ENCODE data around the gene OR56A5. TPM values are rescaled to one million over a fixed set of nuclear protein-coding genes. Genes with fewer than 3 reads are reported as not detected.

Gene OR56A5
- total RNA-seq, 4 donors from 2014 or later = not detected

DNA sequence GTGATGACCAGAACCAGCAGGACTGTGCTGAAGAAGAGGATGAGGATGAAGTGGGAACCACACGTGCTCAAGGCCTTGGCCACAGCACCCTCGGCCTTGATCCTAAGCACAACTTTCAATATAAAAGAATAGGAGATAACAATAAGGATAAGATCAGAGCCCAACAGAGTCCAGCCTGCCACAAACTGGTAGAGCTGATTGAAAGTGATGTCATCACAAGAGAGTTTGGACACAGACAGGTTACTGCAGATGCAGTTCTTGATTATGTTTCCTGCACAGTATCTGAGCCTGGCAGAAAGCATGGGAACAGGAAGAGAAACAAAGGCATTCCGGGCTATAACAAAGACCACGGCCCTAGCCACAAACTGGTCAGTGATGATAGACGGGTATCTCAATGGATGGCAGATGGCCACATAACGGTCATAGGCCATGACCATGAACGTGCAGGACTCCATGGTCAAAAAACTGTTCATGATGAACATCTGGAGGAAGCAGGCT lies 34.0 kb upstream of the OR56A5 start:
- Histone ChIP-seq H3K4me1 (no peaks in the 10 kb centered on the region), H3K4me3 (no peak overlapping the region), H3K9me3 (no peaks in the 10 kb centered on the region), H3K27me3 (no peaks in the 10 kb centered on the region), H3K27ac (no peak overlapping the region), H3K36me3 (no peaks in the 10 kb centered on the region)
- TF ChIP-seq, protein P1, sequence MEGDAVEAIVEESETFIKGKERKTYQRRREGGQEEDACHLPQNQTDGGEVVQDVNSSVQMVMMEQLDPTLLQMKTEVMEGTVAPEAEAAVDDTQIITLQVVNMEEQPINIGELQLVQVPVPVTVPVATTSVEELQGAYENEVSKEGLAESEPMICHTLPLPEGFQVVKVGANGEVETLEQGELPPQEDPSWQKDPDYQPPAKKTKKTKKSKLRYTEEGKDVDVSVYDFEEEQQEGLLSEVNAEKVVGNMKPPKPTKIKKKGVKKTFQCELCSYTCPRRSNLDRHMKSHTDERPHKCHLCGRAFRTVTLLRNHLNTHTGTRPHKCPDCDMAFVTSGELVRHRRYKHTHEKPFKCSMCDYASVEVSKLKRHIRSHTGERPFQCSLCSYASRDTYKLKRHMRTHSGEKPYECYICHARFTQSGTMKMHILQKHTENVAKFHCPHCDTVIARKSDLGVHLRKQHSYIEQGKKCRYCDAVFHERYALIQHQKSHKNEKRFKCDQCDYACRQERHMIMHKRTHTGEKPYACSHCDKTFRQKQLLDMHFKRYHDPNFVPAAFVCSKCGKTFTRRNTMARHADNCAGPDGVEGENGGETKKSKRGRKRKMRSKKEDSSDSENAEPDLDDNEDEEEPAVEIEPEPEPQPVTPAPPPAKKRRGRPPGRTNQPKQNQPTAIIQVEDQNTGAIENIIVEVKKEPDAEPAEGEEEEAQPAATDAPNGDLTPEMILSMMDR (IDR thresholded peaks at IDR 0.05) = no peak
- TF ChIP-seq POLR2AphosphoS5 (IDR thresholded peaks at IDR 0.05) (no peak), POLR2A (IDR thresholded peaks at IDR 0.05) (no peak), EP300 (IDR thresholded peaks at IDR 0.05) (no peak)
- WGBS, 2 donors (ENCODE audit: low coverage in 1 of 2) = 79% methylated on average over 7 of the region's 7 CpGs; no CpG with 5 or more reads in 1 of the 2 donors
- ATAC-seq = no peak

DNA sequence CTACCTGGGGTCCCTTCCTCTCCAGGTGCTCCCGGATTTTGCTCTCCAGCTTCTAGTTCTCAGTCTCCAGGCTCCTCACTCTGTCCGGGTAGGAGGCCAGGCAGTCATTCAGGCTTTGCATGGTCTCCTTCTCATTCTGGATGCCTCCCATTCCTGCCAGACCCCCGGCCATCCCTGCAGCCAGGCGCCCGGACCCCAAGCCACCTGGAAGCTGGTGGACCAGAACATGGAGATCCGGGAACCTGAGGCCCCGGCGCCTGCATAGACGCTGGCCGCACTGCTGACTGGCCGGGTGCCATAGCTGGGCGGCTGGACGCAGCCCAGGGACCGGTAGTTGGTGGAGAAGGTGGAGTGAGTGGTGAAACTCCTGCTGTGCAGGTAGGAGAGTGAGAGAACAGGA lies 26.5 kb upstream of the OR56A5 start:
- TF ChIP-seq, protein P1 (IDR thresholded peaks at IDR 0.05) = no peak
- TF ChIP-seq EP300 (IDR thresholded peaks at IDR 0.05) (no peak), POLR2A (IDR thresholded peaks at IDR 0.05) (no peak), POLR2AphosphoS5 (IDR thresholded peaks at IDR 0.05) (no peak)
- Histone ChIP-seq H3K9me3 (no peaks in the 10 kb centered on the region), H3K27ac (no peak overlapping the region), H3K4me1 (no peaks in the 10 kb centered on the region), H3K4me3 (no peak overlapping the region), H3K27me3 (peaks cover 7% of the 10 kb centered on the region), H3K36me3 (no peaks in the 10 kb centered on the region)
- 100% methylated on average over 1 of the region's 14 CpGs; no CpG with 5 or more reads in 1 of the 2 donors for WGBS, 2 donors (ENCODE audit: low coverage in 1 of 2)
- ATAC-seq = no peak

DNA sequence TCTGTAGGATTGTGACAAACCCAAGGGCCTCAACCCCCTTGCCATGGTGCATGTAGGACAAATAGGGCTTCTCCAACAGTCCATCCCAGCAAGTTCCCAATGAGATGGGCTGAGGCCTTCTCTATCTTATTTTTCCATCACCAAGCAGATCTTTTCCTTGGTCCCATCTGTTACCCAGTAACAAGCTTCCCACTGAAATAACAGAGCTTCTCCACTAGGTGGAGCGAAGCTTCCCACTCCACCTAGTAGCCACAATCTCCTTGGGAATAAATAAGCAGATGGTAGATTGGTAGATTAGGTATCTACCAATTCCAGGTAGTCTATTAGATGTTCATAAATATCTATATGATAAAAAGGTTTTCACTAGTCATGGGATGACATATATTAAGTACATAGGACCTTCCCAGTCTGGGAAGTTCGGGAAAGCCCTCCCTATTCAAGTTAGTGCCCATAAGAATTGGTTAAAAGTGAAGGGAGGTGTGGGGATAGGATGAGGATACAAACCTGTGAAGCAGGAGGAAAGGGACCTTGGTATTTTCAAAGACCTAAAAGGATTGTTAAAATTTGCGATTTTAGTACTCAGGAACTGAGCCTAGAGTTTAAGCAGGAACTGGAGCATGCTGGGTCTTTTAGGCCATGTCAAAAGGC lies 24.4 kb upstream of the OR56A5 start:
- TF ChIP-seq, protein P1 (IDR thresholded peaks at IDR 0.05) = peak in 1 of 4 experiments; percentile 22
- no peak for TF ChIP-seq POLR2A (IDR thresholded peaks at IDR 0.05)
- TF ChIP-seq EP300 (IDR thresholded peaks at IDR 0.05) = no peak
- H3K36me3 ChIP-seq = no peaks in the 10 kb centered on the region
- ATAC-seq = no peak
- H3K9me3 ChIP-seq = no peaks in the 10 kb centered on the region
- 43 to 62% methylated on average over 2 to 3 of the region's 3 CpGs for WGBS, 2 donors (ENCODE audit: low coverage in 1 of 2)
- no peak overlapping the region for H3K27ac ChIP-seq
- no peak overlapping the region for H3K4me3 ChIP-seq
- no peaks in the 10 kb centered on the region for H3K4me1 ChIP-seq
- peaks cover 8% of the 10 kb centered on the region for H3K27me3 ChIP-seq

DNA sequence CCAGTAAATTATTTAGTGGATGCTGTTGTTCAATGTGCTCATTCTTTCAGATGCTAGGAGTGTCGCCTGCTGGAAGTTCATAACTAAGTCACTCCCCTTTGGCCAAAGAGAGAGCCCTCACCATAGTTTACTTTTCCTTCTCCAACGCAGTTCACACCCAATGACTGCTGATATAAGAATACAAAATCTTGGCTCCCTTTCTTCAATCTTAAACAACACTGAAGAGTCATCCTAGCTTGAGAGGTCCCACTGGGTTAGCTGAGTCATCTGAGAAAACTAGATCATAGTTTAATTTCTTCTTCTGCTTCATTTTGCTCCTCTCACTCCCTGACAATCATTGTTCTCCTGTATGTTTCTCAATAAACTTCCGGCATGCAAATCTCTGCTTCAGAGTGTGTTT lies 23.9 kb upstream of the OR56A5 start:
- Histone ChIP-seq H3K4me1 (no peaks in the 10 kb centered on the region), H3K36me3 (no peaks in the 10 kb centered on the region), H3K4me3 (no peak overlapping the region), H3K27me3 (peaks cover 8% of the 10 kb centered on the region), H3K9me3 (no peaks in the 10 kb centered on the region), H3K27ac (no peak overlapping the region)
- 33 to 65% methylated on average over 1 to 3 of the region's 3 CpGs for WGBS, 2 donors (ENCODE audit: low coverage in 1 of 2)
- TF ChIP-seq, protein P1 (IDR thresholded peaks at IDR 0.05) = no peak
- TF ChIP-seq EP300 (IDR thresholded peaks at IDR 0.05) = no peak
- no peak for TF ChIP-seq POLR2A (IDR thresholded peaks at IDR 0.05)
- no peak for TF ChIP-seq POLR2AphosphoS5 (IDR thresholded peaks at IDR 0.05)
- ATAC-seq = no peak

DNA sequence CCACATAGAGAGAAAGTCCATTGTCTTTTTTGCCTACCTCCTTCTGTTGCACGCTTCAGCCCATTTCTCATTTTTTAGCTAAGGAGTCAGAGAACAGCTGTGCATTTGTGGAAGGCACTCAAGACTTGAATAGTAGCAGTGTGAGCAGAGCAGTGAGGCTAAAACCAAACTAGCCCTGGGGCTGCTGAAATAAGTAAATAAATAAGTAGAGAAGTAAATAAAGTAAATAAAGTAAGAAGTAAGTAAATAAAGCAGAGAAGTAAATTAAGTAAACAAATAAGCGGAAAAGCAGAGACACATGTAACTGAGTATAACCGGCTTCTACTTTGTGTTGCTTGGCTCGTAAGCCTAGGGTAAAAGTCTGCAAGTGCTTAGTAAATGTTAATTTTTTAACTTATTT lies 20.9 kb upstream of the OR56A5 start:
- Histone ChIP-seq H3K27ac (no peak overlapping the region), H3K27me3 (peaks cover 8% of the 10 kb centered on the region), H3K9me3 (no peaks in the 10 kb centered on the region), H3K36me3 (no peaks in the 10 kb centered on the region), H3K4me3 (no peak overlapping the region), H3K4me1 (no peaks in the 10 kb centered on the region)
- WGBS, 2 donors (ENCODE audit: low coverage in 1 of 2) = 78 to 91% methylated on average over 3 to 4 of the region's 4 CpGs
- ATAC-seq = no peak
- TF ChIP-seq, protein P1 (IDR thresholded peaks at IDR 0.05) = no peak
- no peak for TF ChIP-seq EP300 (IDR thresholded peaks at IDR 0.05)
- TF ChIP-seq POLR2AphosphoS5 (IDR thresholded peaks at IDR 0.05) = no peak
- TF ChIP-seq POLR2A (IDR thresholded peaks at IDR 0.05) = no peak
